HG03095 (cell line): ENCODE measurements around the gene RAX2.
"Not testable (repeated sequence)": the region's sequence is repeated elsewhere in the genome, so short reads cannot be mapped to it uniquely, and the experiment has no call there.

Source experiments
- ATAC-seq: cut with Tn5 transposase; IDR thresholded peaks from one replicate; pipeline ENCODE4 v1.9.1; 2021; ENCODE audit warnings: moderate library complexity; ENCODE audit not compliant: unreplicated experiment

RAX2 gene

DNA sequence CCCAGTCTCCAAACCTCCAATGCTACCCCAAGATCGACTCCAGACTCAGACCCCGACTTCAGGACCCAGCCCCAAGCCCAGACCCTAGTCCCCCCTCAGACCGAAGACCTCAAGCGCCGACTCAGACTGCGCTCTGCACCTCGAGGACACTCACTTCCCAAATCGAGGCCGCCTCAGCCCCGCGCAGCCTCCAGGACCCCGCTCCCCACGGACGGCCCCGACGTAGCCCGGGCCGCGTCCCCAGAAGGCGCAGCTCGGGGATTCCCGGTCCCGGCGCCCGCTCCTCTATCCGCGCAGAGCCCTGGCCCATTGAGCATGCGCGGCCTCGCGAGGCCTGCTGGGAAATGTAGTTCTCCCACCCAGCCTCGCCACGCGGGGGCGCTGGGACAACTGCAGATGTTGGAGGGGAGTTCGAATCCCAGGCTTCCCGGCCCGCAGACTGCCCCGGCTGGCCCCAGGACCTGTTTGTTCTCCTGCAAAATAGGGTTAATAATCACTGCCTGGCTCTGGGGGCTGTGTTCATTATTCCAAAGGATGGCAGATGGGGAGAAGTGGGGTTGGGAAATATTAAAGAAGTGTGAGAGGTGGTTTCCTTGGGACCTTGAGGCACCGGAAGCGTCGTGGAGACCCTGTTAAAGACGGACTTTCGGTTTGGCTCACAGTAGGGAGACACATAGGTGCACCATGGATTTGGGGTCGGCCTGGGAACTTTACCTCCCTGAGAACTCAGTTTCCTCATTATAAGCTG is 10.5 kb downstream of the RAX2 start, which contains the start of gene APBA3:
Gene APBA3 (minus strand): TSS at position 311 of the 748 bp plus-strand sequence. CDS start 1,428 bp downstream, outside the sequence.
- ATAC-seq, result peak; percentile 49

DNA sequence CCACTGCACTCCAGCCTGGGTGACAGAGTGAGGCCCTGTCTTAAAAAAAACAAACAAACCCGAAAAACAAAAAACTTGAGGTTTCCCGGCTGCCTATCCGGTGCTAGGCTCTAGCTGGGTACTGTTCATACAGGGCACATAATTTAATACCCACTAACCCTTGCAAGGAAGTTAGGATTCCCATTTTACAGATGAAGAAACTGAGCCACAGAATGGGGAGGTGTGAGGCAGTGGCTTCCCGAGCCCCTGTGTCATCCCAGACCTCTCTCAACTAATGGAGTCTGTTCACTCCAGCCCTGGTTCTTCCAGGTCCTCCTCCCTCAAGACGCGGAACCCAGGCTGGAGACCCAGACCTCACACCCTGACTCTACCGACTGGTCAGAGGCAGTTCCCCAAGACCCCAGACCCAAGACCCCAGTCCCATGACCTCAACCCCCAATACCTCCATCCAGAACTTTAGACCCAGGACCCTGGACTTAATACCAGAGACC is 11.1 kb downstream of the RAX2 start:
- ATAC-seq, result no peak

DNA sequence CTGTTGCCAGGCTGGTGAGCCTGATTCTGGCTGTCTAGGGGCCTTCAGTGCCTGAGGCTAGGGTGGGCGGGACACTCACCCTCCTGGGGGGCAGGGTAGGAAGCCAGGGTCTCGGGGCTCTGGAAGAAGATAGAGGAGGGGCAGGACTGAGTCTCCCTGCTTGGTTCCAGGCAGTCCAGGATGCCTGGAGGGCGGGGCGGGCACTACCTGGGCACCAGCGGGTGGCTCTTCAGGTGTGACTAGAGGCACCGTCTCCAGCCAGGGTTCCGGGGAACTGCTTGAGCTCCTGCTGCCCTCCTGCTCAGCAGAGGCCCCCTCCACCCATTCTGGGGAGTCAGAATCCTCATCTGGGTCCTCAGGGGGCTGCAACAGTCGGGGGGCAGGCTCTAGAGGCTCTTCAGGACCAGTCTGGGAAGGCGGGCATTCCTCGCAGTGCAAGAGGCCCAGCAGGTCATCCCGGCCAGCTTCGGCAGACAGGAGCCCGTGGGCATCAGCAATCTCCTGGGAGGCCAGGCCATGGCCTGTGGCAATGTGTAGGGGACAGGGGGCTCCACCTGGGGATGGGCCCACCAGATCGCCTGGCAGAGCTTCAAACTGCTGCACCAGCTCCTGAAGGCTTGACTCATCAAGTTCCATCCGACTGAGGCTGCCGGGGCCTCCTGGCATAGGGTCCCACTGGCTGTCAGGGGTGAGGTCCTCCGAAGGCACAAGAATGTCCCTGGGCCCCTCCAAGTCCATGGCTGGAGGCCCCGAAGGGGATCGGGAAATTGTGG is 12.4 kb downstream of the RAX2 start:
- ATAC-seq, result no peak

DNA sequence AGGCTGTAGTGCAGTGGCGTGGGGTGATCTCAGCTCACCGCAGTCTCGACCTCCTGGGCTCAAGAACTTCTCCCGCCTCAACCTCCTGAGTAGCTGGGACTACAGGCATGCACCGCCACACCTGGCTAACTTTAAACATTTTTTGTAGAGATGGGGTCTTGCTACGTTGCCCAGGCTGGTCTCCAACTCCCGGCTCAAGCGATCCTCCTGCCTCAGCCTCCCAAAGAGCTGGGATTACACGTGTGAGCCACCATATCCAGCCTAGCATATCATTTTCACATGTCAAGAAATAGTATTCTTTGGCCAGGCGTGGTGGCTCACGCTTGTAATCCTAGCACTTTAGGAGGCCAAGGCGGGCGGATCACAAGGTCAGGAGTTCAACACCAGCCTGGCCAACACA is 13.7 kb downstream of the RAX2 start:
- not testable (repeated sequence) for ATAC-seq

DNA sequence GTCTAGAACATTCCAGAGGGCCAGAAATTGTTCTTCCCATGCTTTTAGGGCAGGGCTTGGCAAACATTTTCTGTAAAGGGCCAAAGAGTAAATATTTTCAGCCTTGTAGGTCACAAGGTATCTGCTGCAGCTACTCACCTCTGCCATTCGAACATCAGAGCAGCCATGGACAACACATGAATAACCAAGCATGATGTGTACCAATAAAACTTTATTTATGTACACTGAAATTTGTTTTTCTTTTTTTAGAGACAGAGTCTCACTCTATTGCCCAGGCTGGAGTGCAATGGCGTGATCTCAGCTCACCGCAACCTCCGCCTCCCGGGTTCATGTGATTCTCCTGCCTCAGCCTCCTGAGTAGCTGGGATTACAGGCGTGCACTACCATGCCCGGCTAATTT is 14.3 kb downstream of the RAX2 start:
- not testable (repeated sequence) for ATAC-seq

DNA sequence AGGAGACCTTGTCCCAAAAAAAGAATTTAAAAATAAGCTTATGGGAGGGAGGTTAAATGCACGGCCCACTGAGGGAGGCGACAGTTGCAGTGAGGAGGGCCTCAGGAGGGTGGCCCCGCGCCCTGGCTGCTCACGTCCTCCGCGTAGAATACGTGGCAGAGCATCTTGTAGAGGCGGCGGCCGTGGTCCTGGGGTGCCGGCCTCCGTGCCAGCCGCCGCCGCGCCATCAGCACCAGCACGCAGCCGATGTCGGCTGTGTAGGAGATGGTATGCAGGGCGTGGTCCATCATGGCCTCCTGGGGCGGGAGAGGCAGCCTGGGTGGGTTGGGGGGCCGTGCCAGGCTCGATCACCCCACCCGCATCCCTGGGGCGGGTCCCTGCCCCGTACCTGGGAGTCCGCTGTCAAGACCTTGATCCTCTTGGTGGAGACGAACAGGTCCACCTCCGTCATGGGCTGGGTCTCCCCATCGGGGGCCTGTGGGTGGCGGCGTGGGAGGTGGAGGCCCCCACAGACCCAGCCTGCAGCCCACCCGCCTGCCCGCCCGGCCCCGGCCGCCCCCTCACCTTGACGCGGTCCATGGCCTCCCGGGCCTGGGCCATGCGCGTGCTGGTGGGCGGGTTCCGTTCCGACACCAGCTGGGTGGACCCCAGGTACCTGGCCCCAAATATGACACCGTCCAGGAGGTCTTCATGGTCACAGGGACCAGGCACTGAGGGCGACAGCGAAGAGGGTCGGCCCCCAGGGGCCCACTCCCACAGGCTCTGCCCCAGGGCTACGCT is 18.2 kb downstream of the RAX2 start:
- no peak for ATAC-seq

DNA sequence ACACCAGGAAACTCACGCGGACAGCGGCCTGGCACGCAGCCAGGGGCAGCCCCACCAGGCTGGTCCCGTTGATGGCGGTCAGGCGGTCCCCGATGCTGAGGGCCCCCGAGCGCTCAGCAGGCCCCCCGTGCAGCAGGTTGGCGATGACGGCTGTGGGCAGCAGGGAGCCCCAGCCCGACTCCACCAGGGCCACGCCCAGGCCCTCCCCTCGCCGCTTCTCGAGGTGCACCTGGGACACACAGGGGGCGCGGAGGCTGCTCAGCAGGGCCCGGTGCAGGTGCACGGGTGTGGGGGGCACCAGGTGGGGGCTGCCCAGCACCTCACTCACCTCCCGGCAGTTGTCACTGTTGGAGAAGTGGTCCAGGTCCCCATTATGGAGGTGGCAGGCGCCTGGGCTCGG is 19.5 kb downstream of the RAX2 start:
- no peak for ATAC-seq

DNA sequence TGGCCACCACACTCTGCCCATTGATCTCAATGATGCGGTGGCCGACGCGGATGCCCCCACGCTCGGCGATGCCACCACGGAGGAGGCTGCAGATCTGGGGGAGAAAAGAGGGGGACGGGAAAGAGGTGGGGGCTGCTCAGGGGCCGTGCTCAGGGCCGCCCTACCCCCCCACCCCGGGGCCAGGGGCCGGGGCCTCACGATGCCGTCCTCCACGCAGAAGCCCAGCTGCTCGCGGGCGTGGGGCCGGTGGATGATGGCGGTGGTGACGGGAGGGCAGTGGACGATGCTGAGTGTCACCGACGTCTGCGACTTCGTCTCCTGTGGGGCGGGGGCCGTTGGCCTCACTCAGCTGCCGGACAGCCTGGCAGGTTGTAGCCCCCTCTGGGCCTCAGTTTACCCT is 20.8 kb downstream of the RAX2 start:
- no peak for ATAC-seq

DNA sequence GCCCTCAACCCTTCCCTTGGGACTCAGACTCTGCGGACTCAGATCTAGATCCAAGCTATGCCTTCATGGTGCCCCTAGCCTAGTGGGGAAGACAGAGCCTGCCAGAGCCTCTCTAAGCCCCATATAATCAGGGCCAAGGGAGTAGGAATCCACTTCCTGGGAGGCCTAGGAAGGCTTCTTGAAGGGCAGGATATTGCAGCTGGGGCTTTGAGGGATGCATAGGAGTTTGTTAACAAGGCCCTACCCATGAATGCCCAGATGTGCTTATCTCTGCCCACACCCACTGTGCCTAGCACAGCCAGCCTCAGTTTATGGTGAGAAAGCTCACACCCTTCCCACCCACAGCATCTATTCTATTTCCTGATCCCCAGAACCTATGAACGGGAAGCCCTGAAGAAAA is 21.8 kb downstream of the RAX2 start:
- ATAC-seq, result no peak

DNA sequence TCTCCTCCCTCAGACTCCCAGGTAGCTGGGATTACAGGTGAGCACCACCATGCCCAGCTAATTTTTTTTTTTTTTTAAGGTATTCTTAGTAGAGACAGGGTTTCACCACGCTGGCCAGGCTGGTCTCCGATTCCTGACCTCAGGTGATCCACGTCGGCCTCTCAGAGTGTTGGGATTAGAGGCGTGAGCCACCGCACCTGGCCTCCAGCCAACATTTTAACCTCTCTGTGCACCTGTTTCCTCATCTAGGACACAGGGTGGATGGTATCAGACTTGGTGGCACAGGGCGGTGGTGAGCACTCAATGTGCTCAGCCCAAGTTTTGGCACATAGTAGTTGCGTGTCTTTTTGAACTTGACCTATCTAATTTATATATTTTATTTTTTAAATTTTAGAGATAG is 23.1 kb downstream of the RAX2 start:
- ATAC-seq, result no peak

DNA sequence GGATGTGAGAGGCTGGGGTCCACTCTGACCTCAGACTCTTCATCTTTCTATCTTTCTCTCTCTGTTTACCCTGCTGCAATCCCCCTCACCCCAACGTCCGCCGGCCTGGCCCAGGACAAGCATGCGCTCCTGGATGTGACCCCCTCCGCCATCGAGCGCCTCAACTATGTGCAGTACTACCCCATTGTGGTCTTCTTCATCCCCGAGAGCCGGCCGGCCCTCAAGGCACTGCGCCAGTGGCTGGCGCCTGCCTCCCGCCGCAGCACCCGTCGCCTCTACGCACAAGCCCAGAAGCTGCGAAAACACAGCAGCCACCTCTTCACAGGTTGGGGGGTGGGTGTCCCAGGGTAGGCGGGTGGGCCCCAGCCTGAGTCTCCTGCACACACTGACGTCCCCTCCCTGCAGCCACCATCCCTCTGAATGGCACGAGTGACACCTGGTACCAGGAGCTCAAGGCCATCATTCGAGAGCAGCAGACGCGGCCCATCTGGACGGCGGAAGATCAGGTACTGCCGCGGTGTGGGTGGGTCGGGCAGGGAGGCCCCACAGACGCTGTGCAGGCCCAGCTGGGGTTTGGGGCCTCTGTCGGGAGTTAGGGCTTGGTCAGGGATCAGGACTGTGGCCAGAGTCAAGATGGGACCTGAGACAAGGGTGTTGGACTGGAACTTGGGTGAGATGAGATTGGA is 25.5 kb downstream of the RAX2 start:
- ATAC-seq, result no peak

DNA sequence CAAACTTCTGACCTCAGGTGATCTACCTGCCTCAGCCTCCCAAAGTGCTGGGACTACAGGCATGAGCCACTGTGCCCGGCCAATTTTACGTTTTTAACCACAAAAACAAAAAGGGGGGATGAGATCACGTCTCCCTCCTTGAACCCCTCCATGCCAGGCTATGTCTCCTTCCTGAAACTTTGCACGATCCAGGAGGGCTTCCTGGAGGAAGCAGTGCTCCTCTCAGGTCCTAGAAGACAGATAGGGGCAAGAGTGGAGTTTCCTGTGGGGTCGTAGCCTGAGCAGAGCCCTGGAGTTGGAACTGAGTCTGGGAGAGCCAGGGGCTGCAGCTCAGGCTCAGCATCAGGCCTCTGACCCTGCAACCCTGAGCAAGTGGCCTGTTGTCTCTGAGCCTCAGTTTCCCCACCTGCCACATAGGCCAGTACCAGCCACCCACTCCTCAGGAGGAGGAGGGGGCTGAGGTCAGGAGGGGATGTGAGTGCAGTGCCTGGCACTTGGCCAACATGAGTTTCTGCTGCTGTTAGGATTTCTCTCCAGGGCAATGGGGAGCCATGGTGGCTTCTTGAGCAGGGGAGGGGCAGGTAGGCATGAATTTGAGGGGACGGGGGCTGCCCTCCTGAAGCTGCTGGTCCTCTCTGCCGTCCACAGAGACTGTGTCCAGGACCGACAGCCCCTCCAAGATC is 26.5 kb downstream of the RAX2 start:
- ATAC-seq, result no peak

DNA sequence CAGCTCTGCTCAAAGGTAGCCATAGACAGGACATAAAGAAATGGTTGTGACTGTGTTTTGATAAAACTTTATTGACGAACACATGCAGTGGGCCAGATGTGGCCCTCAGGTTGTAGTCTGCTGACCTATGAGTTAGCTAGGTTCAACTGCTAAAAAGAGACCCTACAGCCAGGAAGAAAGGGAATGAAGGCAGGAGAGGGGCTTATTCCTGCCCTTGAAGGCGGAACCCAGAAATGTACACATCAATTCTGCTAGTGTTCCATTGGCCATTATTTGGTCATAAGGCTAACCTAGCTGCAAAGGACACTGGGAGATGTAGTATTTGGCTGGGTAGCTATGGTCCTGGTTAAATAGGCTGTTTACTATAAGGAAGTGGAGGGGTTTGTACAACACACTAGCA is 28.5 kb downstream of the RAX2 start:
- ATAC-seq, result no peak

DNA sequence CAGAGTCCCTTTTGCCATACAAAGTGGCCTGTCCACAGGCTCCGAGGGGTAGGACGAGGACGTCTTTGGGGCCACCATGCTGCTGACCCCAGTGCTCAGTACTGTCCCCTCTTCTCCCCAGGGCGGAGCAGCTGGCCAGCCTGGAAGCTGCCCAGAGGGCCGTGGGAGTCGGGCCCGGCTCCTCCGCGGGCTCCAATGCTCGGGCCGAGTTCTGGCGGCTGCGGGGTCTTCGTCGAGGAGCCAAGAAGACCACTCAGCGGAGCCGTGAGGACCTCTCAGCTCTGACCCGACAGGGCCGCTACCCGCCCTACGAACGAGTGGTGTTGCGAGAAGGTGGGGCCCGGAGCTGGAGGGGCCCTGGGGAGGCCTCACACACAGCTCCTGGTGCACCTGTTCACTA is 31.6 kb downstream of the RAX2 start:
- no peak for ATAC-seq

DNA sequence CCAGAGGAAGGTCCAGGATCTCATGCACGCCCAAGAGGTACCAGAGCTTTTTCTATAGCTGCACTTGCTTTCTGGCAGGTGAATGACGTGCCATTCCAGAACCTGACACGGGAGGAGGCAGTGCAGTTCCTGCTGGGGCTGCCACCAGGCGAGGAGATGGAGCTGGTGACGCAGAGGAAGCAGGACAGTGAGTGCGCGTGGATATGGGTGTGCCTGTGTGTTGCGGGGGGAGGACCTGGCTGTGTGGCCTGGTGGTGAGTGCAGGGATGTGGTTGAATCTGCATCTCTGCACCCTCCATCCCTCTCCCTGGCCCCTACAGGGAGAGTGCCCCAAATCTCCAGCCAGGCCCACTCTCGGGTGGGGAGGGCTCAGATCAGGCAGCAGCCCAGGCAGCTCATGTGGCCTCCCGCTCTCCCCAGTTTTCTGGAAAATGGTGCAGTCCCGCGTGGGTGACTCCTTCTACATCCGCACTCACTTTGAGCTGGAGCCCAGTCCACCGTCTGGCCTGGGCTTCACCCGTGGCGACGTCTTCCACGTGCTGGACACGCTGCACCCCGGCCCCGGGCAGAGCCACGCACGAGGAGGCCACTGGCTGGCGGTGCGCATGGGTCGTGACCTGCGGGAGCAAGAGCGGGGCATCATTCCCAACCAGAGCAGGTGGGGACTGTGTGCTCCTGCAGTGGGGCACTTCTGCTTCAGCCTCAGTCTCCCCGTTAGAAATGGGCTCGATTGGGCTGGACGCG is 33.4 kb downstream of the RAX2 start:
- ATAC-seq, result no peak

DNA sequence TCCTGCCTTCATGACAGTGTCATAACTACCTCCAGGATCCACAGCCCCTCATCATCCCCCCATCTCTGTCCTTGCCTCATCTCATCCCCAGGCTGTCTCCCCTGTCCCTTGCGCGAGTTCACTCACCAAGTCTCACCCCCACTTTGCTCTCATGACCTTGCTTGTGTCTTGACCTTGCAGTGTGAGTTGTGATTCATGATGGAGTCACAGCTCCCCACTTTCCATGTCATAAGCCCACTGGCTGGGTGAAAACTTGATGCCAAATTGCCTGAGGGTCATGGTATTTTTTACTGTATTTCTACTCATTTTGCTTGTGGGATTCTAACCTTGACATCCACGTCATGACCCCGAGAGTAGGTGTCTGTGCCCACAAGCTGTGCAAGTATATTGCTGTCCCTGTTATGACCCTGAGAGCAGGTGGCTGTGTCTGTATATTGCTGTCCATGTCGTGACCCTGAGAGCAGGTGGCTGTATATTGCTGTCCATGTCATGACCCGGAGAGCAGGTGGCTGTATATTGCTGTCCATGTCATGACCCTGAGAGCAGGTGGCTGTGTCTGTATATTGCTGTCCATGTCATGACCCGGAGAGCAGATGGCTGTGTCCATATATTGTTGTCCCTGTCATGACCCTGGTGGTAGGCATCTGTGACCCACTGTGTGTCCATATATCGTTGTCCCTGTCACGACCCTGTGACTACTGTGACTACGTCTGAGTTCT is 34.4 kb downstream of the RAX2 start:
- ATAC-seq, result no peak

DNA sequence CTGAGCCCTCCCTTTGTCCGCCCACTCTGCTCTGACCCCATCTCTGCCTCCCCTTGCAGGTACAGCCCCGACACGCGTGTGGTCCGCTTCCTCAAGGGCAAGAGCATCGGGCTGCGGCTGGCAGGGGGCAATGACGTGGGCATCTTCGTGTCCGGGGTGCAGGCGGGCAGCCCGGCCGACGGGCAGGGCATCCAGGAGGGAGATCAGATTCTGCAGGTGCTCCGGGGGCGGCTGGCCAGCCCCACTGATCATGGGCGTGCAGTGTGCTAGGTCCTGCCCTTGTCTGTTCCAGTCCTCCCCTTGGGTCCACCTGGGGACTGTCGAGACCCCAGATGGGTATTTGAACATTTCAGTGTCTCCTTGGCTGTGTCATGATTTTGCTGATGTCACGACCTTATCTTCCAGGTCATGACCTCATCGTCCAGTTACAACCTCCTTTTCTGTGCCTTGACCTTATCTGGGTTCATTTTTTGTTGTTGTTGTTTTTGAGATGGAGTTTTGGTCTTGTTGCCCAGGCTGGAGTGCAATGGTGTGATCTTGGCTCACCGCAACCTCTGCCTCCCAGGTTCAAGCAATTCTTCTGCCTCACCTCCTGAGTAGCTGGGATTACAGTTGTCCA is 35.8 kb downstream of the RAX2 start:
- ATAC-seq, result no peak

DNA sequence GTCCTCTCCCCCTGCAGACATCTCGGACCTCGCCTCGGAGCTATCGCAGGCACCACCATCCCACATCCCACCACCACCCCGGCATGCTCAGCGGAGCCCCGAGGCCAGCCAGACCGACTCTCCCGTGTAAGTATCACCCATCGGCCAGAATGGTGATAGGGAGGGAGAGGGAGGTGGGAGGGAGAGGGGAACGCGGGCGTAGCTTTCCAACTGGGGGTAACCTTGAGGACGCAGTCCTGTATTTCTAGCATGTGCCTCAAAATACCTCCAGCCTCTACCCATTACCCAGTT is 37.8 kb downstream of the RAX2 start:
- ATAC-seq, result no peak
